Suprapubic skin (tissue), 4 donors: ENCODE results near the gene SLC34A3.

ENCODE experiments used
- EP300 ChIP-seq: sonication (generic); formaldehyde crosslinking; IDR thresholded peaks from one replicate; pipeline ENCODE4 v1.6.1; 2017; ENCODE audit warnings: antibody characterized with exemption
- POLR2A ChIP-seq, 2 donors: fragments of 450-650 bp; IDR thresholded peaks; one replicate each; pipeline ENCODE4 v1.6.1; 2017; ENCODE audit warnings: antibody characterized with exemption in 2 of 2, mild to moderate bottlenecking in 2 of 2, moderate library complexity in 2 of 2
- POLR2AphosphoS5 ChIP-seq, 3 donors: sonication (generic); formaldehyde crosslinking; IDR thresholded peaks; one replicate each; pipeline ENCODE4 v1.6.1; 2017; ENCODE audit warnings: antibody characterized with exemption in 3 of 3
- TF ChIP-seq, protein P1 (sequence below), 2 donors: fragments of 200-600 bp in 1 of 2; fragments of 450-650 bp in 1 of 2; sonication (generic) in 1 of 2; IDR thresholded peaks; one replicate each; pipeline ENCODE4 v1.5.1; 2016 to 2019; ENCODE audit warnings: antibody characterized with exemption in 2 of 2, mild to moderate bottlenecking in 1 of 2, moderate library complexity in 1 of 2

DNA sequence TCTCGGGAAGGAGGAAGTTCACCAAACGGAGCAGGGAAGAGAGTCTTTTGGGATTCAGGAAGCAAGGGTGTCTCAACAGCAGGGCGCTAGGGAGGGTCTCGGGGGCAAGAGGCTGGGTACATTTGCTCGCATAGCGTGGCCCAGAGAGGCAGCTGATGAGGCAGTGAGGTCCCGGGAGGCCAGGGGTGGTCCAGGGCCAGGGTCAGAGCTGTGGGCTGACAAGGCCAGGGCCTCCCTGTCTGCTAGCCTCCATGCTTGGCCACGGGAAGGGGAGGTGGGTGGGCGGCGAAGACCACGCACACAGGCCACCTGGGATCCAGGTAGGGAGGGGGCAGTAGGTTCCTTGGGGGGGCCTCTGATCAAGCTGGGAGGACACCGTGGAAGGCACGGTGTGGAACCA is 19.2 kb upstream of the SLC34A3 start:
- TF ChIP-seq, protein P1, sequence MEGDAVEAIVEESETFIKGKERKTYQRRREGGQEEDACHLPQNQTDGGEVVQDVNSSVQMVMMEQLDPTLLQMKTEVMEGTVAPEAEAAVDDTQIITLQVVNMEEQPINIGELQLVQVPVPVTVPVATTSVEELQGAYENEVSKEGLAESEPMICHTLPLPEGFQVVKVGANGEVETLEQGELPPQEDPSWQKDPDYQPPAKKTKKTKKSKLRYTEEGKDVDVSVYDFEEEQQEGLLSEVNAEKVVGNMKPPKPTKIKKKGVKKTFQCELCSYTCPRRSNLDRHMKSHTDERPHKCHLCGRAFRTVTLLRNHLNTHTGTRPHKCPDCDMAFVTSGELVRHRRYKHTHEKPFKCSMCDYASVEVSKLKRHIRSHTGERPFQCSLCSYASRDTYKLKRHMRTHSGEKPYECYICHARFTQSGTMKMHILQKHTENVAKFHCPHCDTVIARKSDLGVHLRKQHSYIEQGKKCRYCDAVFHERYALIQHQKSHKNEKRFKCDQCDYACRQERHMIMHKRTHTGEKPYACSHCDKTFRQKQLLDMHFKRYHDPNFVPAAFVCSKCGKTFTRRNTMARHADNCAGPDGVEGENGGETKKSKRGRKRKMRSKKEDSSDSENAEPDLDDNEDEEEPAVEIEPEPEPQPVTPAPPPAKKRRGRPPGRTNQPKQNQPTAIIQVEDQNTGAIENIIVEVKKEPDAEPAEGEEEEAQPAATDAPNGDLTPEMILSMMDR (IDR thresholded peaks at IDR 0.05) = no peak
- TF ChIP-seq EP300 = no peak
- TF ChIP-seq POLR2A (IDR thresholded peaks at IDR 0.05) = no peak
- no peak for TF ChIP-seq POLR2AphosphoS5 (IDR thresholded peaks at IDR 0.05)
